Endothelial cell of umbilical vein (primary cell): ENCODE data around the gene CENPB. TPM values are rescaled to one million over a fixed set of nuclear protein-coding genes. Genes with fewer than 3 reads are reported as not detected.

Source experiments
- BruUV-seq: library from RNA; stranded (reverse); fragments of 400-500 nt; replicated peaks from 2 replicates; lab custom pipeline; 2021; lab: Mats Ljungman, UMichigan
- CTCF ChIA-PET: fragments of 300-600, 350-600 bp; sonication (Branson Sonifier 250); formaldehyde crosslinking; loops from one replicate; lab custom pipeline; 2021; ENCODE audit warnings: antibody characterized with exemption, inconsistent platforms; lab: Charles Lee
- POLR2A ChIA-PET: fragments of 300-600, 350-600 bp; sonication (Branson Sonifier 250); formaldehyde crosslinking; loops from one replicate; lab custom pipeline; 2021; ENCODE audit warnings: antibody characterized with exemption, inconsistent platforms; lab: Charles Lee
- DNase-seq: peaks from one replicate; pipeline ENCODE4 v3.0.0-alpha.2; 2011; ENCODE audit warnings: low read depth, low spot score
- FAIRE-seq: peaks from 2 replicates; lab custom pipeline; 2011; peaks lifted over from hg19 to GRCh38; lab: Jason Lieb, UNC
- H2AFZ ChIP-seq: 2 replicates; pipeline ENCODE4 v1.6.0; 2012; ENCODE audit warnings: low read depth, low read length, control low read depth, inconsistent platforms
- H3K27ac ChIP-seq: 2 replicates; pipeline ENCODE4 v1.5.1; 2011; ENCODE audit warnings: low read depth, mild to moderate bottlenecking, control low read depth, low read length, moderate library complexity; ENCODE audit not compliant: insufficient read depth
- H3K27me3 ChIP-seq, 2 experiments: 2 replicates each; pipeline versions ENCODE4 v1.6.0 to v1.6.1; 2011; ENCODE audit warnings: low read length in 2 of 2, mixed read lengths in 1 of 2; ENCODE audit not compliant: control insufficient read depth in 2 of 2, insufficient read depth in 2 of 2
- H3K36me3 ChIP-seq, 2 experiments: 2 replicates in 1 of 2; 3 replicates in 1 of 2; pipeline ENCODE4 v1.5.1; 2011; ENCODE audit warnings: low read length in 2 of 2, mild to moderate bottlenecking in 1 of 2, moderate library complexity in 1 of 2; ENCODE audit not compliant: control insufficient read depth in 2 of 2, insufficient read depth in 2 of 2; ENCODE audit errors: extremely low read depth in 1 of 2
- H3K4me1 ChIP-seq: 3 replicates; pipeline ENCODE4 v1.5.1; 2011; ENCODE audit warnings: mild to moderate bottlenecking, low read length; ENCODE audit not compliant: control insufficient read depth, insufficient read depth; ENCODE audit errors: extremely low read depth
- H3K4me2 ChIP-seq: 2 replicates; pipeline ENCODE4 v1.6.1; 2011; ENCODE audit warnings: low read length, control low read depth, mixed read lengths; ENCODE audit not compliant: insufficient read depth
- H3K4me3 ChIP-seq, 3 experiments: fragments of 200-600 bp in 1 of 3; sonication (generic), shearing (Covaris generic) in 1 of 3; replicated peaks in 1 of 3; 2 replicates each; pipeline ENCODE4 v1.5.1; 2011 to 2016; ENCODE audit warnings: control low read depth in 3 of 3, low read length in 3 of 3, mild to moderate bottlenecking in 2 of 3, inconsistent platforms in 1 of 3, low read depth in 1 of 3, moderate library complexity in 1 of 3; ENCODE audit not compliant: insufficient read depth in 1 of 3
- H3K79me2 ChIP-seq: 2 replicates; pipeline ENCODE4 v1.6.0; 2012; ENCODE audit warnings: low read length, inconsistent platforms; ENCODE audit not compliant: control insufficient read depth, insufficient read depth
- H3K9ac ChIP-seq: replicated peaks from 2 replicates; pipeline ENCODE3; 2011; ENCODE audit warnings: low read length, control low read depth; ENCODE audit not compliant: insufficient read depth; ENCODE audit errors: extremely low read depth
- H3K9me1 ChIP-seq: replicated peaks from 3 replicates; pipeline ENCODE4 v1.6.0; 2011; ENCODE audit warnings: mild to moderate bottlenecking, low read length; ENCODE audit not compliant: control insufficient read depth, insufficient read depth; ENCODE audit errors: extremely low read depth
- H3K9me3 ChIP-seq: replicated peaks from 2 replicates; pipeline ENCODE4 v1.5.1; 2012; ENCODE audit warnings: low read length, inconsistent platforms; ENCODE audit not compliant: control insufficient read depth, insufficient read depth
- H4K20me1 ChIP-seq: replicated peaks from 2 replicates; pipeline ENCODE3; 2011; ENCODE audit warnings: mild to moderate bottlenecking, low read length; ENCODE audit not compliant: control insufficient read depth, insufficient read depth; ENCODE audit errors: extremely low read depth
- CTCF ChIP-seq, 2 donors: IDR thresholded peaks; 1 replicate in 1 of 2; 2 replicates in 1 of 2; pipeline ENCODE4 v1.5.1; 2011; ENCODE audit warnings: low read length in 2 of 2, mild to moderate bottlenecking in 2 of 2, moderate library complexity in 2 of 2, control low read depth in 1 of 2, inconsistent platforms in 1 of 2, low read depth in 1 of 2; ENCODE audit not compliant: insufficient read depth in 1 of 2; ENCODE audit errors: extremely low read depth in 1 of 2
- EZH2 ChIP-seq: IDR thresholded peaks from 2 replicates; pipeline ENCODE4 v1.6.1; 2012; ENCODE audit warnings: borderline replicate concordance, low read depth, mild to moderate bottlenecking, moderate library complexity, low read length, inconsistent platforms; ENCODE audit not compliant: severe bottlenecking
- FOS ChIP-seq: IDR thresholded peaks from 2 replicates; pipeline ENCODE4 v1.6.1; 2011; ENCODE audit warnings: mild to moderate bottlenecking, low read length, moderate library complexity, borderline replicate concordance; ENCODE audit not compliant: insufficient read depth
- GATA2 ChIP-seq: IDR thresholded peaks from 2 replicates; pipeline ENCODE4 v1.7.0; 2011; ENCODE audit warnings: low read depth, mild to moderate bottlenecking, moderate library complexity, mixed read lengths, low read length; ENCODE audit not compliant: insufficient read length, insufficient read depth
- JUN ChIP-seq: IDR thresholded peaks from 2 replicates; pipeline ENCODE4 v1.6.1; 2011; ENCODE audit warnings: borderline replicate concordance, low read depth; ENCODE audit not compliant: insufficient read length, insufficient read depth
- MAX ChIP-seq: IDR thresholded peaks from 2 replicates; pipeline ENCODE4 v1.6.1; 2011; ENCODE audit not compliant: insufficient read depth, insufficient read length
- MYC ChIP-seq: IDR thresholded peaks from one replicate; pipeline ENCODE4 v1.6.1; 2011; ENCODE audit warnings: mild to moderate bottlenecking, low read depth, low read length
- POLR2A ChIP-seq: IDR thresholded peaks from 2 replicates; pipeline ENCODE4 v1.6.1; 2012; ENCODE audit warnings: low read depth, mild to moderate bottlenecking, control low read depth, low read length
- POLR2AphosphoS5 ChIP-seq: IDR thresholded peaks from 2 replicates; pipeline ENCODE4 v1.6.1; 2012; ENCODE audit warnings: low read depth, mild to moderate bottlenecking, control low read depth, low read length, moderate library complexity; ENCODE audit not compliant: insufficient read depth
- dilution Hi-C: fragments of 300-500 bp; cut with MboI; formaldehyde crosslinking; loops from one replicate; pipeline ENCODE4 v1.15.0; 2019; ENCODE audit warnings: low sequenced_read_pairs; ENCODE audit not compliant: extremely low pct_ligation_motif_present
- intact Hi-C: fragments of 100-400 bp; cut with micrococcal nuclease; formaldehyde crosslinking; loops from one replicate; pipeline ENCODE4 v1.10.0; 2022
- polyA plus RNA-seq, 4 experiments: library from polyadenylated mRNA; depleted of rRNA in 3 of 4; stranded (reverse) in 3 of 4; unstranded in 1 of 4; fragments of >200 nt; gene quantifications; 2 replicates each; pipeline versions ENCODE4 v1.2.1 to v1.2.3, GENCODE V29; 2011 to 2012; ENCODE audit warnings: missing spikeins in 1 of 4
- total RNA-seq: library from RNA; stranded (reverse); gene quantifications from 2 replicates; pipeline ENCODE4 v1.2.3, GENCODE V29; 2021

CENPB gene
- total and polyA plus RNA-seq, 2 donors (not counting 3 experiments of a cell fraction or from before 2014, with no cell fraction given), result 30.4 to 90.3 TPM

- H3K27ac ChIP-seq, result no peak overlapping the region
- dilution Hi-C loops, result no loop called here
- no peaks in the 10 kb centered on the region for H3K79me2 ChIP-seq
- no peak overlapping the region for H3K4me2 ChIP-seq
- H3K4me1 ChIP-seq, result no peaks in the 10 kb centered on the region
- no peaks in the 10 kb centered on the region for H3K9me3 ChIP-seq
- no peak for FAIRE-seq
- DNase-seq, result no peak
- POLR2A ChIA-PET, result interaction anchor here (1.0 kb wide), 1 partner anchor 22 kb away, joined by 3 read pairs; the partner anchor contains the start of gene ADISSP
- H3K27me3 ChIP-seq, result no peaks in the 10 kb centered on the region
- H2AFZ ChIP-seq, result no peak overlapping the region
- CTCF ChIA-PET, result interaction anchor here (1.0 to 2.9 kb wide), 5 partner anchors 12 to 69 kb away, joined by 3 to 16 read pairs (median 5); partner anchors contain the start of gene ADISSP
- no peak overlapping the region for H3K4me3 ChIP-seq
- intact Hi-C loops, result no loop called here
- H3K9me1 ChIP-seq, result no peaks in the 10 kb centered on the region
- no peaks in the 10 kb centered on the region for H4K20me1 ChIP-seq
- H3K36me3 ChIP-seq, result peaks cover 0 to 3% of the 10 kb centered on the region in 2 experiments
- TF ChIP-seq MAX, result no peak
- no peak for TF ChIP-seq EZH2
- TF ChIP-seq FOS, result no peak
- TF ChIP-seq POLR2AphosphoS5, result no peak
- TF ChIP-seq GATA2, result no peak
- TF ChIP-seq POLR2A, result no peak
- TF ChIP-seq CTCF (IDR thresholded peaks at IDR 0.05; ENCODE audit: extremely low read depth in 1 of 2, insufficient read depth in 1 of 2, low read depth in 1 of 2, low read length in 2 of 2), result no peak
- no peak for TF ChIP-seq MYC
- TF ChIP-seq JUN, result no peak
- no TSS peak for BruUV-seq
- H3K9ac ChIP-seq, result no peak overlapping the region
These were observed 40.8 kb downstream of the CENPB start for GRCh38 chr20:3745686-3746173.
